H9 (cell line): ENCODE results near the gene PRRT1B. TPM values are rescaled to one million over a fixed set of nuclear protein-coding genes. Genes with fewer than 3 reads are reported as not detected.

ENCODE experiments used
- DNase-seq: peaks from one replicate; pipeline ENCODE4 v3.0.0-alpha.2; 2017
- H2AFZ ChIP-seq: one replicate; pipeline ENCODE4 v1.6.1; 2013; ENCODE audit warnings: mild to moderate bottlenecking, low read length, control low read depth, moderate library complexity
- H2AK5ac ChIP-seq: 2 replicates; pipeline ENCODE4 v1.6.1; 2013; ENCODE audit warnings: low read length, control low read depth, mixed read lengths; ENCODE audit not compliant: insufficient read length
- H2BK120ac ChIP-seq: one replicate; pipeline ENCODE4 v1.6.1; 2013; ENCODE audit warnings: low read depth, mild to moderate bottlenecking, low read length, control low read depth, inconsistent platforms; ENCODE audit not compliant: poor library complexity, severe bottlenecking
- H2BK12ac ChIP-seq: 2 replicates; pipeline ENCODE4 v1.6.1; 2013; ENCODE audit warnings: low read length, control low read depth, mixed read lengths, low read depth; ENCODE audit not compliant: insufficient read length
- H2BK15ac ChIP-seq: 2 replicates; pipeline ENCODE4 v1.6.1; 2013; ENCODE audit warnings: low read depth, low read length, control low read depth
- H2BK20ac ChIP-seq: one replicate; pipeline ENCODE4 v1.6.1; 2013; ENCODE audit warnings: low read depth, mild to moderate bottlenecking, low read length, control low read depth, inconsistent platforms; ENCODE audit not compliant: poor library complexity, severe bottlenecking
- H2BK5ac ChIP-seq: 2 replicates; pipeline ENCODE4 v1.6.1; 2013; ENCODE audit warnings: low read length, control low read depth, mixed read lengths; ENCODE audit not compliant: insufficient read length
- H3K14ac ChIP-seq: 2 replicates; pipeline ENCODE4 v1.6.1; 2013; ENCODE audit warnings: low read length, control low read depth; ENCODE audit not compliant: insufficient read depth
- H3K18ac ChIP-seq: 2 replicates; pipeline ENCODE4 v1.6.1; 2013; ENCODE audit warnings: low read depth, mild to moderate bottlenecking, mixed read lengths, low read length, control low read depth; ENCODE audit not compliant: insufficient read length
- H3K23ac ChIP-seq: 2 replicates; pipeline ENCODE4 v1.6.1; 2013; ENCODE audit warnings: low read length, control low read depth, mixed read lengths, low read depth; ENCODE audit not compliant: insufficient read length
- H3K23me2 ChIP-seq: 2 replicates; pipeline ENCODE4 v1.6.1; 2013; ENCODE audit warnings: low read depth, mild to moderate bottlenecking, mixed read lengths, low read length, control low read depth; ENCODE audit not compliant: insufficient read length, poor library complexity, severe bottlenecking
- H3K27ac ChIP-seq: 2 replicates; pipeline ENCODE4 v1.5.1; 2013; ENCODE audit warnings: low read length, control low read depth, mixed read lengths, low read depth; ENCODE audit not compliant: insufficient read length
- H3K27me3 ChIP-seq: 2 replicates; pipeline ENCODE4 v1.6.1; 2013; ENCODE audit warnings: low read length, control low read depth, inconsistent platforms; ENCODE audit not compliant: insufficient read depth
- H3K4ac ChIP-seq: 2 replicates; pipeline ENCODE4 v1.6.1; 2013; ENCODE audit warnings: low read depth, mild to moderate bottlenecking, control low read depth, inconsistent platforms, low read length, moderate library complexity
- H3K4me1 ChIP-seq: 2 replicates; pipeline ENCODE4 v1.6.1; 2013; ENCODE audit warnings: low read length, control low read depth, inconsistent platforms; ENCODE audit not compliant: insufficient read depth
- H3K4me2 ChIP-seq: 2 replicates; pipeline ENCODE4 v1.6.1; 2013; ENCODE audit warnings: low read length, control low read depth, mixed read lengths; ENCODE audit not compliant: insufficient read length, insufficient read depth
- H3K56ac ChIP-seq: 2 replicates; pipeline ENCODE4 v1.6.1; 2013; ENCODE audit warnings: low read depth, mild to moderate bottlenecking, mixed read lengths, low read length, control low read depth; ENCODE audit not compliant: insufficient read length
- H3K79me1 ChIP-seq: 2 replicates; pipeline ENCODE4 v1.6.1; 2013; ENCODE audit warnings: low read depth, mild to moderate bottlenecking, moderate library complexity, low read length, control low read depth, inconsistent platforms; ENCODE audit not compliant: insufficient read depth, poor library complexity, severe bottlenecking
- H3K79me2 ChIP-seq: 2 replicates; pipeline ENCODE4 v1.6.1; 2013; ENCODE audit warnings: low read length, control low read depth, inconsistent platforms; ENCODE audit not compliant: insufficient read depth
- H3K9ac ChIP-seq: 2 replicates; pipeline ENCODE4 v1.6.1; 2013; ENCODE audit warnings: low read length, control low read depth, mixed read lengths; ENCODE audit not compliant: insufficient read length; ENCODE audit errors: extremely low read depth
- H3K9me3 ChIP-seq: one replicate; pipeline ENCODE4 v1.6.1; 2013; ENCODE audit warnings: low read depth, low read length, inconsistent platforms; ENCODE audit not compliant: control insufficient read depth
- H3T11ph ChIP-seq: one replicate; pipeline ENCODE4 v1.6.1; 2013; ENCODE audit warnings: mild to moderate bottlenecking, low read length, control low read depth, inconsistent platforms
- H4K20me1 ChIP-seq: one replicate; pipeline ENCODE4 v1.6.1; 2013; ENCODE audit not compliant: control insufficient read depth, insufficient read length, insufficient read depth
- H4K5ac ChIP-seq: 2 replicates; pipeline ENCODE4 v1.6.1; 2013; ENCODE audit warnings: low read depth, mild to moderate bottlenecking, mixed read lengths, low read length, control low read depth; ENCODE audit not compliant: insufficient read length
- H4K8ac ChIP-seq: replicated peaks from 2 replicates; pipeline ENCODE4 v1.6.1; 2013; ENCODE audit warnings: low read length, control low read depth, mixed read lengths, low read depth; ENCODE audit not compliant: insufficient read length
- H4K91ac ChIP-seq: 2 replicates; pipeline ENCODE4 v1.6.1; 2013; ENCODE audit warnings: low read depth, mild to moderate bottlenecking, moderate library complexity, mixed read lengths, low read length, control low read depth; ENCODE audit not compliant: insufficient read length
- H3K27ac Mint-ChIP-seq, 3 experiments: 2 replicates in 2 of 3; 3 replicates in 1 of 3; pipeline ENCODE4 v1.8.0; 2020 to 2021; ENCODE audit warnings: mixed read lengths in 3 of 3, mild to moderate bottlenecking in 1 of 3, moderate library complexity in 1 of 3
- H3K27me3 Mint-ChIP-seq: 2 replicates; pipeline ENCODE4 v1.8.0; 2021; ENCODE audit warnings: low read depth, mild to moderate bottlenecking, moderate library complexity, mixed read lengths
- H3K36me3 Mint-ChIP-seq, 3 experiments: 2 replicates in 2 of 3; 3 replicates in 1 of 3; pipeline ENCODE4 v1.8.0; 2020 to 2021; ENCODE audit warnings: low read depth in 3 of 3, mixed read lengths in 3 of 3; ENCODE audit not compliant: insufficient read depth in 1 of 3
- H3K4me1 Mint-ChIP-seq, 2 experiments: 2 replicates each; pipeline ENCODE4 v1.8.0; 2020; ENCODE audit warnings: mixed read lengths in 2 of 2
- H3K4me3 Mint-ChIP-seq, 2 experiments: 2 replicates in 1 of 2; 3 replicates in 1 of 2; pipeline ENCODE4 v1.8.0; 2020 to 2021; ENCODE audit warnings: mild to moderate bottlenecking in 2 of 2, mixed read lengths in 2 of 2, moderate library complexity in 1 of 2
- H3K9me3 Mint-ChIP-seq, 2 experiments: 2 replicates in 1 of 2; 3 replicates in 1 of 2; pipeline ENCODE4 v1.8.0; 2020; ENCODE audit warnings: mild to moderate bottlenecking in 2 of 2, mixed read lengths in 2 of 2, moderate library complexity in 1 of 2
- CTCF ChIP-seq: fragments of 200-600 bp; sonication (generic); conservative IDR thresholded peaks from 3 replicates; pipeline ENCODE4 v1.8.0; 2021; ENCODE audit warnings: antibody characterized with exemption, mild to moderate bottlenecking
- WGBS: extraction: QIAGEN DNeasy Blood & Tissue Kit; methylation state at CpG from one replicate; pipeline ENCODE4 v1.1.7; 2013; ENCODE audit warnings: missing lambda C conversion rate, low lambda C conversion rate, mixed read lengths; ENCODE audit not compliant: insufficient read length; ENCODE audit errors: extremely low coverage; 5-methylcytosine and 5-hydroxymethylcytosine counted together
- total RNA-seq: library from RNA; stranded (reverse); gene quantifications from 2 replicates; pipeline ENCODE4 v1.2.1, GENCODE V29; 2021

Gene PRRT1B
- total RNA-seq, 1 experiment from 2014 or later: 1.0 TPM

- no peak overlapping the region for H4K91ac ChIP-seq
- no peak overlapping the region for H3K4me3 Mint-ChIP-seq
- no peak for DNase-seq
- H3K79me1 ChIP-seq: no peaks in the 10 kb centered on the region
- no peak overlapping the region for H2AK5ac ChIP-seq
- H3K14ac ChIP-seq: no peak overlapping the region
- H3K27ac ChIP-seq: no peak overlapping the region
- no peak overlapping the region for H3T11ph ChIP-seq
- no peaks in the 10 kb centered on the region; the same call in 1 of the 2 replicates for H3K27me3 ChIP-seq
- no peak overlapping the region for H4K8ac ChIP-seq
- no peak overlapping the region for H4K5ac ChIP-seq
- H3K9me3 ChIP-seq: peaks cover 5% of the 10 kb centered on the region
- peaks cover 28% of the 10 kb centered on the region for H3K27me3 Mint-ChIP-seq
- no peak overlapping the region for H3K4ac ChIP-seq
- H2BK12ac ChIP-seq: no peak overlapping the region
- no peak overlapping the region for H2BK20ac ChIP-seq
- no peak overlapping the region for H3K56ac ChIP-seq
- H3K4me1 Mint-ChIP-seq: no peaks in the 10 kb centered on the region
- no peak overlapping the region for H3K23ac ChIP-seq
- no peaks in the 10 kb centered on the region for H4K20me1 ChIP-seq
- no peak overlapping the region for H3K4me2 ChIP-seq
- no peak overlapping the region for H3K9ac ChIP-seq
- no peak overlapping the region for H2BK120ac ChIP-seq
- no peak overlapping the region for H3K18ac ChIP-seq
- no peaks in the 10 kb centered on the region for H3K79me2 ChIP-seq
- no peak for TF ChIP-seq CTCF
- no CpG with 5 or more reads among the region's 6 CpGs for WGBS
- no peak overlapping the region for H2AFZ ChIP-seq
- H3K27ac Mint-ChIP-seq: no peak overlapping the region
- H3K23me2 ChIP-seq: peaks cover 7% of the 10 kb centered on the region
- H3K36me3 Mint-ChIP-seq: peaks cover 8 to 30% (median 19%) of the 10 kb centered on the region in 3 experiments
- H2BK5ac ChIP-seq: no peak overlapping the region
- peaks cover 43 to 44% of the 10 kb centered on the region in 2 experiments for H3K9me3 Mint-ChIP-seq
- no peak overlapping the region for H2BK15ac ChIP-seq
- H3K4me1 ChIP-seq: no peaks in the 10 kb centered on the region
Measured at GRCh38 chr9:131543141-131543540, 2.2 kb upstream of the PRRT1B start.
